GM19328 (cell line): Measurements from ENCODE around the gene DRC1.
"Not testable (repeated sequence)": the region's sequence is repeated elsewhere in the genome, so short reads cannot be mapped to it uniquely, and the experiment has no call there.

Experiments
- ATAC-seq: cut with Tn5 transposase; IDR thresholded peaks from one replicate; pipeline ENCODE4 v1.9.1; 2021; ENCODE audit warnings: mild to moderate bottlenecking, moderate library complexity; ENCODE audit not compliant: unreplicated experiment

DRC1 gene

DNA sequence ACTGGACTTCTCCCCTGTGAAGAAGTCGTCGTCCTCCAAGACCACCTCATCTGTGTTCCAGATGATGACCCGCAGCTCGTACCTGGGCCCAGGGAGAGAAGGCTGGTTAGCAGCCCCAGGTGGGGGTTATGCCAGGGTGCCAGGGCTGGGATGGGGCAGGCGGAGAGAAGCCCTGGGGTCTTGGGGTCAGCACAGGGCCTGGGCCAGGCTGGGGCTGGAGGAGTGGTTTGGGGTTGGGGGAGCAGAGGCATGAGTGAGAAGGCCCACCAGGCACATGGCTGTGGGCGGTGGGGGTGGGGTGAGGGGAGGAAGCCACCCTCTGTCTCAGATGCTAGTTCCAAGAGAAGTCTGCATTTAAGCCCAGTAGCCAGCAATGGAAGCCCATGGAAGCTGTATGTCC is 60.4 kb downstream of the DRC1 start:
- no peak for ATAC-seq

GRCh38 chr2:26462511-26463243 is 61.0 kb downstream of the DRC1 start:
- no peak for ATAC-seq

- ATAC-seq: no peak
These were observed 61.8 kb downstream of the DRC1 start for GRCh38 chr2:26463244-26464192.

DNA sequence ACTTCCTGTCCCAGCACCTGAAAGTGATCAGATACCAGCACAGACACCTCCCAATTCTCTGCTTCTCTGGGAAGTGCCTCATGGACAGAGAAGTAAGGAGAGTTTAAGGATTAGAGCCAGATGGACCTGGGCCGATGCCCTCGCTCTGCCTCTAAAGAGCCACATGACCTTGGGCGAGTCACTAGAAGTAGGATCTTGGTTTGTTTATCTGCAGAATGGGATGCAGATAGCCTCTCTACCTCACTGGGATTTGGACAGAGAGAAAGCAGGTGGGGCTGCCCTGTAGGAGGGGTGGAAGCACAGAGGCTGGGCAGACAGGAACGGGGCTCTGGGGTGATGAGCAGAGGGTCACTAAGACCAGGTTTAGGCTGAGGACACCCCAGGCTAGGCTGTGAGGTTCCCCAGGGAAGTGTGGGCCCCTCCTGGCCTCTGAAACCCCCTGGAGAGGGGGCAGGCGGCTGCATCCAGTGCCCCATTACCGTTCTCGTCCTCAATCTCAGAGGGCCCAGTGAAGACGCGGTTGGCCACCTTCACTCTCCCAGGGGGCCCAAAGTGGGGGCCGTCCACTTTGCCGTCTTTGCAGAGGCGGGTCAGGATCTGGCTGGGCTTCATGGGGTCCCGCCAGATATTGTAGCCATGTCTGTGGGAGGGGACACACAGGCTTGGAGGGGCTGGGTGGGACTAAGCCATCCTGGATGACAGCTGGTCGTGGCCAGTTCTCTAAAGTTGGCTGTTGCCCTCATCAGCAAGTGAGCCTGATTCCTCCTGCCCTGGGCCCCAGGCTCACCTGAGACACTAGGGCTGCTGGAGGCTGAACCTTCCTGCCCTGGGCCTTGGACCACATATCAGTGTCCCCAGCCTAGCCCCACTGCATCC is 62.9 kb downstream of the DRC1 start:
- no peak for ATAC-seq

- no peak for ATAC-seq
These were observed 63.7 kb downstream of the DRC1 start for GRCh38 chr2:26465266-26465925.

DNA sequence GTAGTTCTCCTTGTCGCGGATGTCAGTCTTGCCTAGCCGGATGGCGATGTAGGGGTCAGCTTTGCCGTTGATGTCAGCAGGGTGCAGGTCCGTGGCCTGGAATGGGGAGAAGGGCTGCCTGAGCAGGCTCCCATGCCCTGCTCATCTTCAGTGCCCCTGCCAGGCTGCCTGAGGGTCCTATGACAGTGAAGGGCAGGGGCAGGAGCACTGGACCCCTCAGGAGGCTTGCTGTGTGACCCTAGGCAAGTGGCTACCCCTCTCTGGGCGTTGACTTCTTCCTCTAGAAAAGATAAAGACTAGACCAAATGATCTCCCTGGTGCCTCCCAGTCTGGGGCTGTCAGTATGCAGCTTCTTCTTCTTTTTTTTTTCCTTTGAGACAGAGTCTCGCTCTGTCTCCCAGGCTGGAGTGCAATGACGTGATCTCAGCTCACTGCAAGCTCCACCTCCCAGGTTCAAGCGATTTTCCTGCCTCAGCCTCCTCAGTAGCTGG is 64.3 kb downstream of the DRC1 start:
- ATAC-seq: no peak

- no peak for ATAC-seq
These were observed 65.1 kb downstream of the DRC1 start for GRCh38 chr2:26466662-26467310.

DNA sequence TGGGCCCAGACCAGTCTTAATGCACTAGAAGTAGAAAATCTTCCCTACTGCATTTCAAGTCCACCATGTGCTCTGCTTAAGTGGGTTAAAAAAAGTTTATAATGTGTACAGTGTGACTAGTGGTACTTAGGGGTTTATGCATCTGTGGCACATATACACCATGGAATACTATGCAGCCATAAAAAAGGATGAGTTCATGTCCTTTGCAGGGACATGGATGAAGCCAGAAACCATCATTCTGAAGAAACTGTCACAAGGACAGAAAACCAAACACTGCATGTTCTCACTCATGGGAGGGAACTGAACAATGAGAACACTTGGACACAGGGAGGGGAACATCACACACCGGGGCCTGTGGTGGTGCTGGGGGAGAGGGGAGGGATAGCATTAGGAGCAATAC is 66.8 kb downstream of the DRC1 start:
- ATAC-seq: not testable (repeated sequence)

GRCh38 chr2:26469092-26469710 is 67.5 kb downstream of the DRC1 start:
- no peak for ATAC-seq

DNA sequence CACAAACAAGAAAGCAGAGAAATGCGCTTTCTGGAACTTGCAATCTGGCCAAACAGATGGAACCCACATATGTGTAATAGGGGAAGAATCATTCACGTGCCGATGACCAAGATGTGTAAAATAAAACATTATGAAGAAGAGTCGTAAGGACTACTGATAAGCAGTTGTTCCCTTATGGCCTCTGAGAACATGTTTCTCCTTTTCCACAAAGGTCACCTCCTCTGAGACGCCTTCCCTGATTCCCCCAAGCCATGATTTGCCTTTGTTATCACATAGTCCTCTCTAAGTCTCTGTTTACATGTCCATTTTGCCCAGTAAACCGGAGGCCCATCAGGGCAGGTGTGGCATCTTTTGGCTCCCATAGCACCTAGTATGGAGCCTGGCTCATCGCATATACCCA is 68.2 kb downstream of the DRC1 start:
- no peak for ATAC-seq

- ATAC-seq: no peak
These were observed 69.0 kb downstream of the DRC1 start for GRCh38 chr2:26470601-26471260.

DNA sequence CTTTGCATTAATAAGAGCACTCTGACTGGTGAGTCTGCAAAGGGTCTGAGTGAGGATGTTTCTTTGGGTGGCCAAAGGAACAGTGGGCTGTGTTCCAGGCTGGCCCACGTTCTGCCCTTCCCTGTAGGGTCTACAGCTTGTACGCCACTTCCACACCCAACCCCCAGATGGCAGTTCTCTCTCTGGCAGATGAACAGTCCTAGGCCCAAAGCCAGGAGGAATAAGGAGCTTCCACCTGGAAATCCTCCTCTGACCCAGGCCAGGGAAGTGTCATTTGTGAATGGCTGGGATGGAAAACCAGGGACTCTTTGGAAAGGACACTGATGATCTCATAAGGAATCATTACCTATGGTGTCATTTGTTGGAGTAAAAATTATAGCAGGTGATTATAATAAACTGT is 69.6 kb downstream of the DRC1 start:
- ATAC-seq: no peak

DNA sequence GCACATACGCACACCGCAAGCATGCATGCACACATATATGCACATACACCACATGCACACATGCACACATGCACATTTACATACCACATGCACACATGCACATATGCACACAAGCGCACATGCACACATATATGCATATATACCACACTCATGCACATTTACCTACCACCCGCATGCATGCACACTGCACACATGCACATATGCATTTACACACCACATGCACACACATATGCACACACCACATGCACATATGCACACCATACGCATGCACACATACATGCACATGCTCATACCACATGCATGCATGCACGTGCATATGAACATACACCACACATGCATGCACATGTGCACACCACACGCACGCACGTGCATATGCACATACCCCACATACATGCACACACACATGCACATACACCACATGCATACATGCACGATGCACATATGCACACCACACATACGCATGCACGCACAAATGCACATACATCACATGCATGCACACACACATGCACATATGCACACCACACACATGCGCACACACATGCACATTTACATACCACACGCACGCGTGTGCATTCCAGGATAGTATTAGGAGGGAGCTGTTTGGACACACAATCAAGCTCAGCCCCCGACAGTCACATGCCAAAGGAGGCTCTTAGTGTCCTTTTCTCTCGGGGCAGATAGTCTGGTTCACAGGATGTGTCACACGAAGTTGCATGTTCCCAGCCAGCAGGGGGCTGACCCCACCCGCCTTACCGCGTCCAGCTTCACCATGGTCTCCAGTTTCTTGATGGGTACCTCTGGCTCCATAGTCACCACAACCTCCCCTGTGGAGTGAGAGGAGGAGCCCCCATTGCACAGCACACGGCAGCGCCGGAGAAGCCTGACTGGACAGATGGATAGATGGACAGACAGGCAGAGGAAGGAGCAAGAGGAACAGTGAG is 70.3 kb downstream of the DRC1 start:
- ATAC-seq: no peak

GRCh38 chr2:26472821-26473655 is 71.3 kb downstream of the DRC1 start:
- ATAC-seq: no peak

DNA sequence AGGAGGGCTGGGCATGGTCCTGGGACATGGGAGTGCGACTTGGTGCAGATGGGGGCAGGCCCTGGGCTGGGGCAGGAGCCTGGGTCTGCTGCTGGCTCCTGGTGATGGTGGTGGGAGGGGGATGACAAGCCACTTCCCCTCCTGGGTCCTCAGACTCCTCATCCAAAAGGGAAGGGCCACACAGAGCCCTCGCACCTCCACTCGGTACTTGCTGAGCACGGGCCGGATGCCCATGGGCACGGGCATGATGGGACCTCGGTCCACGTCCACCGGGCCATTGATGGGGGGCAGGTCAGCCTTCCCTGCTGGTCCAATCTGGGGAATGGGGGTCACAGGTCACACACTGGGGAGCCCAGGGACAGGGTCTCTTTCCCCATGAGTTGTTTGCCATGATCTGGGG is 72.1 kb downstream of the DRC1 start:
- no peak for ATAC-seq

DNA sequence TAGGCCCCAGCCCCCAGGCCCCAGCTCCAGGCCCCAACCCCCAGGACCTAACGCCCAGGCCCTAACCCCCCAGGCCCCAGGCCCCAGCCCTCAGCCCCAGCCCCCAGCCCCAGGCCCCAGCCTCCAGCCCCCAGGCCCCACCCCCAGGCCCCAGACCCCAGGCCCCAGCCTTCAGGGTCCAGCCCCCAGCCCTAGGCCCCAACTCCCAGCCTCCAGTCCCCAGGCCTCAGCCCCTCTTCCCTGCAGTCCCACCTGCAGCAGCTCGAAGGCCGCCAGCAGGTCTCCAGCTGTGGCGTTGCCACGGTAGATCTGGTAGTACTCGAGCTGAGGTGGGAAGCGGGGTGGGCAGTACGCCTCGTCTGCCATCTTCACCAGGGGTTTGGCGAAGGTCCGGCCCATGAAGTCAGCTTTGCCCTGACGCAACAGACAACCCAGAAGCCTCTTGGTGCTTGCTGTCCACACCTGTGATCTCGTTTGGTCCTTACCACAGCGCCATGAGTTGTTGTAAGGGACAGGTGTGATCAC is 72.6 kb downstream of the DRC1 start:
- no peak for ATAC-seq

DNA sequence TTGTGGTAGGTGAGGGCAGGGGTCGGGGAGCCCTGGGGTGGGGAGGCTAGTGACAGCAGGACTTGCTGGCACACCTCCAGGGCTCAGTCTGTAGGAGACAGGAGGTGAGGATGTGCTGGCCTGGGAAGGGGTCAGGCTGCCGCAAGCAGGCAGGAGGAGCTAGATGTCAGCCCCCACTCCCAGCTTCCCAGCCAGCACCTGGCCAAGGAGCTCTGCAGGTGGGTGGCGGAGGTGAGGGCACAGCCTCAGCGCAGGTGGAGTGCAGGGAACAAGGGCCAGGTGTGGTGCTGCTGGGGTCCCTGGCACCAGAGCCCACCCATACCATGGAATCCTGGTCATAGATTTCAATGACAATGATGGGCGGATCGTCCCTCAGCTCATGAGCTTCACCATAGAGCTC is 73.3 kb downstream of the DRC1 start:
- ATAC-seq: no peak
